Neural progenitor cell (in vitro differentiated cells): ENCODE measurements around the gene MAN2B2. TPM values are rescaled to one million over a fixed set of nuclear protein-coding genes. Genes with fewer than 3 reads are reported as not detected.

ENCODE experiments used
- DNase-seq: peaks from one replicate; pipeline ENCODE4 v3.0.0-alpha.2; 2016; ENCODE audit warnings: low spot score
- H2AFZ ChIP-seq: fragments of 200-600 bp; sonication (generic); replicated peaks from 2 replicates; pipeline ENCODE4 v1.6.1; 2016; ENCODE audit warnings: antibody characterized with exemption
- H3F3A ChIP-seq: fragments of 200-600 bp; sonication (generic); 2 replicates; pipeline ENCODE4 v1.6.1; 2016; ENCODE audit warnings: antibody characterized with exemption, low read depth
- H3K27ac ChIP-seq: fragments of 200-600 bp; sonication (generic); 2 replicates; pipeline ENCODE4 v1.5.1; 2016; ENCODE audit warnings: mild to moderate bottlenecking
- H3K27me3 ChIP-seq: fragments of 200-600 bp; sonication (generic); 2 replicates; pipeline ENCODE4 v1.6.1; 2016; ENCODE audit warnings: mild to moderate bottlenecking, moderate library complexity
- H3K36me3 ChIP-seq: fragments of 200-600 bp; sonication (generic); 2 replicates; pipeline ENCODE4 v1.5.1; 2016
- H3K4me1 ChIP-seq: fragments of 200-600 bp; sonication (generic); 2 replicates; pipeline ENCODE4 v1.6.1; 2016; ENCODE audit warnings: mixed run types
- H3K4me2 ChIP-seq: fragments of 200-600 bp; sonication (generic); 2 replicates; pipeline ENCODE4 v1.6.1; 2016
- H3K4me3 ChIP-seq: fragments of 200-600 bp; sonication (generic); 2 replicates; pipeline ENCODE4 v1.5.1; 2016
- H3K79me2 ChIP-seq: fragments of 200-600 bp; sonication (generic); 2 replicates; pipeline ENCODE4 v1.6.1; 2016; ENCODE audit warnings: low read depth
- H3K9ac ChIP-seq: fragments of 200-600 bp; sonication (generic); 2 replicates; pipeline ENCODE4 v1.6.1; 2016
- H3K9me3 ChIP-seq: fragments of 200-600 bp; sonication (generic); 2 replicates; pipeline ENCODE4 v1.5.1; 2016; ENCODE audit warnings: low read depth
- H4K20me1 ChIP-seq: fragments of 200-600 bp; sonication (generic); 2 replicates; pipeline ENCODE4 v1.6.1; 2016; ENCODE audit warnings: low read depth
- H3K27ac Mint-ChIP-seq: 3 replicates; pipeline ENCODE4 v1.8.0; 2021; ENCODE audit warnings: mixed read lengths
- H3K27me3 Mint-ChIP-seq: 2 replicates; pipeline ENCODE4 v1.8.0; 2022; ENCODE audit warnings: low read depth, mild to moderate bottlenecking, inconsistent platforms, moderate library complexity, mixed read lengths; ENCODE audit not compliant: insufficient read depth
- H3K36me3 Mint-ChIP-seq: 3 replicates; pipeline ENCODE4 v1.8.0; 2021; ENCODE audit warnings: mixed read lengths
- H3K4me1 Mint-ChIP-seq: 3 replicates; pipeline ENCODE4 v1.8.0; 2021; ENCODE audit warnings: mixed read lengths
- H3K4me3 Mint-ChIP-seq: 3 replicates; pipeline ENCODE4 v1.8.0; 2021; ENCODE audit warnings: mild to moderate bottlenecking, moderate library complexity, mixed read lengths
- H3K9me3 Mint-ChIP-seq: 3 replicates; pipeline ENCODE4 v1.8.0; 2020; ENCODE audit warnings: mixed read lengths
- EZH2 ChIP-seq: fragments of 200-600 bp; sonication (generic); IDR thresholded peaks from 2 replicates; pipeline ENCODE4 v1.6.1; 2017; ENCODE audit warnings: antibody characterized with exemption, mild to moderate bottlenecking, moderate library complexity
- EZH2phosphoT487 ChIP-seq: fragments of 200-600 bp; sonication (generic); IDR thresholded peaks from 2 replicates; pipeline ENCODE4 v1.6.1; 2017; ENCODE audit warnings: antibody characterized with exemption
- total RNA-seq: library from RNA; depleted of rRNA; stranded (reverse); fragments of >200 nt; gene quantifications from 2 replicates; pipeline ENCODE4 v1.2.3, GENCODE V29; 2015; ENCODE audit warnings: low replicate concordance
- TF ChIP-seq, protein P1 (sequence below): fragments of 200-600 bp; sonication (generic); IDR thresholded peaks from 2 replicates; pipeline ENCODE4 v1.5.1; 2017; ENCODE audit warnings: antibody characterized with exemption, mild to moderate bottlenecking

MAN2B2 gene
- total RNA-seq, 1 donor from 2014 or later = 2.7 TPM

DNA sequence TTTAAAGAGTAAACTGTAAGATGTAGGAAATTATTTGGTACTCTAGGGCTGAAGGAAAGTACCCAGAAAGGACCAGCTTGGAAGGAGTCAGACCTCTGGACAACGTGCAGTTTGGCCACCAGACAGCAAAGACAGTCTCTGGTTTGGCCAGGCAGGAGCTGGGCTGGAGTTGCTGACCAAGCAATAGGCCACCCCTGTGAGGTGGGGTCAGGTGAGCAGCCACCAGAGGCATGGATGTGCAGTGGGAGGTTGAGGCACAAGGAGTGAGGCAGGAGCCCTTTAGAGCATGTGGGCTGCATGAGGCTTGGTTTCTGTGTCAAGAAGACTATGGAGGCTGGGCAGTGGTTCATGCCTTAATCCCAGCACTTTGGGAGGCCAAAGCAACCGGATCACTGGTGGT is 47.8 kb downstream of the MAN2B2 start:
- H3K27me3 Mint-ChIP-seq = peaks cover 2% of the 10 kb centered on the region
- no peak overlapping the region for H3K4me2 ChIP-seq
- no peak overlapping the region for H3K4me3 ChIP-seq
- H3K9me3 ChIP-seq = no peaks in the 10 kb centered on the region
- H3K27ac Mint-ChIP-seq = no peak overlapping the region
- TF ChIP-seq, protein P1, sequence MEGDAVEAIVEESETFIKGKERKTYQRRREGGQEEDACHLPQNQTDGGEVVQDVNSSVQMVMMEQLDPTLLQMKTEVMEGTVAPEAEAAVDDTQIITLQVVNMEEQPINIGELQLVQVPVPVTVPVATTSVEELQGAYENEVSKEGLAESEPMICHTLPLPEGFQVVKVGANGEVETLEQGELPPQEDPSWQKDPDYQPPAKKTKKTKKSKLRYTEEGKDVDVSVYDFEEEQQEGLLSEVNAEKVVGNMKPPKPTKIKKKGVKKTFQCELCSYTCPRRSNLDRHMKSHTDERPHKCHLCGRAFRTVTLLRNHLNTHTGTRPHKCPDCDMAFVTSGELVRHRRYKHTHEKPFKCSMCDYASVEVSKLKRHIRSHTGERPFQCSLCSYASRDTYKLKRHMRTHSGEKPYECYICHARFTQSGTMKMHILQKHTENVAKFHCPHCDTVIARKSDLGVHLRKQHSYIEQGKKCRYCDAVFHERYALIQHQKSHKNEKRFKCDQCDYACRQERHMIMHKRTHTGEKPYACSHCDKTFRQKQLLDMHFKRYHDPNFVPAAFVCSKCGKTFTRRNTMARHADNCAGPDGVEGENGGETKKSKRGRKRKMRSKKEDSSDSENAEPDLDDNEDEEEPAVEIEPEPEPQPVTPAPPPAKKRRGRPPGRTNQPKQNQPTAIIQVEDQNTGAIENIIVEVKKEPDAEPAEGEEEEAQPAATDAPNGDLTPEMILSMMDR = no peak
- no peak for TF ChIP-seq EZH2phosphoT487
- no peaks in the 10 kb centered on the region for H3F3A ChIP-seq
- H3K9ac ChIP-seq = no peak overlapping the region
- H3K4me3 Mint-ChIP-seq = no peak overlapping the region
- H3K4me1 ChIP-seq = no peaks in the 10 kb centered on the region
- no peaks in the 10 kb centered on the region for H4K20me1 ChIP-seq
- no peak overlapping the region for H2AFZ ChIP-seq
- H3K79me2 ChIP-seq = no peaks in the 10 kb centered on the region
- no peaks in the 10 kb centered on the region for H3K36me3 ChIP-seq
- H3K36me3 Mint-ChIP-seq = peaks cover 2% of the 10 kb centered on the region
- H3K27me3 ChIP-seq = no peaks in the 10 kb centered on the region
- H3K27ac ChIP-seq = no peak overlapping the region
- no peaks in the 10 kb centered on the region for H3K9me3 Mint-ChIP-seq
- DNase-seq = no peak
- no peaks in the 10 kb centered on the region for H3K4me1 Mint-ChIP-seq

DNA sequence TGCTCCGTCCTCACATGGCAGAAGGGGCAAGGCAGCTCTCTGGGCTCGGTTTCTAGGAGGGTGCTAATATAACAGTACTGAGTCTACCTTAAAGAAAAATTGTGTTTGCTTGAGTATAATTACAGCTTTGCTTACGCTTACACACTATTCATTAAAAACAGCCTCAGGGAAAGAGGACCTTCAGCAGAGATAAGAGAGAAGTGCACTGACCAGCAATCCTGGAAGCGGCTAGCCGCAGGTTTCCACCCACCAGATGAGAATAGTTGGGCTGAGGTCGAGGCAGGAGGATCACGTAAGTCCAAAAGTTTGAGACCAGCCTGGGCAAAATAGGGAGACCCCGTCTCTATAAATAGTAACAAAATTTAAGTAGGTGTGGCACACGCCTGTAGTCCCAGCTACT is 50.3 kb downstream of the MAN2B2 start:
- Mint-ChIP-seq H3K36me3 (no peaks in the 10 kb centered on the region), H3K27ac (no peak overlapping the region), H3K9me3 (no peaks in the 10 kb centered on the region), H3K4me1 (no peaks in the 10 kb centered on the region), H3K27me3 (peaks cover 2% of the 10 kb centered on the region), H3K4me3 (no peak overlapping the region)
- Histone ChIP-seq H3F3A (no peaks in the 10 kb centered on the region), H3K4me3 (no peak overlapping the region), H3K9ac (no peak overlapping the region), H3K27ac (no peak overlapping the region), H3K36me3 (no peaks in the 10 kb centered on the region), H2AFZ (no peak overlapping the region), H3K79me2 (no peaks in the 10 kb centered on the region), H4K20me1 (no peaks in the 10 kb centered on the region), H3K9me3 (no peaks in the 10 kb centered on the region), H3K4me1 (no peaks in the 10 kb centered on the region), H3K27me3 (no peaks in the 10 kb centered on the region), H3K4me2 (no peak overlapping the region)
- no peak for DNase-seq
- TF ChIP-seq EZH2phosphoT487 (no peak), EZH2 (no peak)
- TF ChIP-seq, protein P1 = no peak

- H3K27ac ChIP-seq = no peak overlapping the region
- no peaks in the 10 kb centered on the region for H3K36me3 ChIP-seq
- no peak overlapping the region for H2AFZ ChIP-seq
- H3K27ac Mint-ChIP-seq = no peak overlapping the region
- H3K4me2 ChIP-seq = no peak overlapping the region
- peaks cover 2% of the 10 kb centered on the region for H3K27me3 Mint-ChIP-seq
- no peaks in the 10 kb centered on the region for H3K27me3 ChIP-seq
- H3K9ac ChIP-seq = no peak overlapping the region
- no peak overlapping the region for H3K4me3 Mint-ChIP-seq
- no peaks in the 10 kb centered on the region for H3F3A ChIP-seq
- DNase-seq = no peak
- H4K20me1 ChIP-seq = no peaks in the 10 kb centered on the region
- H3K9me3 Mint-ChIP-seq = no peaks in the 10 kb centered on the region
- H3K4me1 Mint-ChIP-seq = no peaks in the 10 kb centered on the region
- no peaks in the 10 kb centered on the region for H3K9me3 ChIP-seq
- TF ChIP-seq, protein P1 = no peak
- no peak for TF ChIP-seq EZH2
- TF ChIP-seq EZH2phosphoT487 = no peak
- no peaks in the 10 kb centered on the region for H3K4me1 ChIP-seq
- H3K36me3 Mint-ChIP-seq = no peaks in the 10 kb centered on the region
- H3K4me3 ChIP-seq = no peak overlapping the region
- no peaks in the 10 kb centered on the region for H3K79me2 ChIP-seq
These were observed 51.1 kb downstream of the MAN2B2 start for GRCh38 chr4:6626066-6626465.
